K562 (cell line): ENCODE data around the gene SMS. TPM values are rescaled to one million over a fixed set of nuclear protein-coding genes. Genes with fewer than 3 reads are reported as not detected.

ENCODE experiments used
- ATAC-seq: fragments of 200-7000 bp; cut with Tn5 transposase; 3 replicates; pipeline ENCODE4 v1.9.1; 2020; ENCODE audit warnings: moderate library complexity
- BruUV-seq: library from RNA; stranded (reverse); fragments of 400-500 nt; replicated peaks from 2 replicates; lab custom pipeline; 2021; lab: Mats Ljungman, UMichigan
- CTCF ChIA-PET: fragments of 300-600 bp; formaldehyde crosslinking; extraction: SDS; loops from one replicate; lab custom pipeline; 2021; ENCODE audit warnings: low intra/inter-chr PET ratio; lab: Yijun Ruan, JAX
- POLR2A ChIA-PET: fragments of 300-600, 350-650 bp; sonication (Branson Sonifier 250); formaldehyde crosslinking; extraction: SDS; loops from one replicate; lab custom pipeline; 2021; ENCODE audit warnings: antibody characterized with exemption, inconsistent platforms; lab: Yijun Ruan, JAX
- DNase-seq, 4 experiments: peaks; one replicate each; pipeline versions ENCODE4 v3.0.0 to v3.0.0-alpha.2; 2011 to 2018; ENCODE audit warnings: low spot score in 3 of 4, mixed read lengths in 3 of 4; ENCODE audit errors: extremely low read depth in 1 of 4
- FAIRE-seq: peaks from 2 replicates; lab custom pipeline; 2011; peaks lifted over from hg19 to GRCh38; lab: Jason Lieb, UNC
- H2AFZ ChIP-seq: 2 replicates; pipeline ENCODE4 v1.6.0; 2011; ENCODE audit warnings: low read depth, low read length, control low read depth, inconsistent platforms
- H3K27ac ChIP-seq: fragments of 200-600 bp; 3 replicates; pipeline ENCODE4 v1.8.0; 2011; ENCODE audit warnings: low read depth, mild to moderate bottlenecking, control low read depth, inconsistent platforms, low read length, moderate library complexity, mixed read lengths; ENCODE audit errors: extremely low read depth
- H3K27me3 ChIP-seq, 2 experiments: fragments of 300-600 bp in 1 of 2; 2 replicates in 1 of 2; 3 replicates in 1 of 2; pipeline versions ENCODE4 v1.6.0 to v1.8.0; 2011; ENCODE audit warnings: inconsistent platforms in 2 of 2, low read length in 2 of 2, mild to moderate bottlenecking in 1 of 2, mixed read lengths in 1 of 2, moderate library complexity in 1 of 2; ENCODE audit not compliant: control insufficient read depth in 2 of 2, insufficient read depth in 2 of 2
- H3K36me3 ChIP-seq: fragments of 300-600 bp; 3 replicates; pipeline ENCODE4 v1.8.0; 2011; ENCODE audit warnings: mild to moderate bottlenecking, low read length, inconsistent platforms; ENCODE audit not compliant: control insufficient read depth, insufficient read depth
- H3K4me1 ChIP-seq, 2 experiments: fragments of 200-600 bp in 1 of 2; replicated peaks in 1 of 2; 2 replicates in 1 of 2; 3 replicates in 1 of 2; pipeline versions ENCODE4 v1.5.1 to v1.8.0; 2011; ENCODE audit warnings: inconsistent platforms in 2 of 2, low read length in 2 of 2, mild to moderate bottlenecking in 1 of 2, mixed read lengths in 1 of 2, moderate library complexity in 1 of 2; ENCODE audit not compliant: control insufficient read depth in 2 of 2, insufficient read depth in 2 of 2
- H3K4me2 ChIP-seq: 2 replicates; pipeline ENCODE4 v1.6.1; 2011; ENCODE audit warnings: low read length, control low read depth, inconsistent platforms, mixed read lengths; ENCODE audit not compliant: insufficient read depth
- H3K4me3 ChIP-seq: fragments of 200-600 bp; sonication (generic), shearing (Covaris generic); 2 replicates; pipeline ENCODE4 v1.5.1; 2016; ENCODE audit warnings: control low read depth, inconsistent platforms
- H3K79me2 ChIP-seq: fragments of 200-600 bp; 3 replicates; pipeline ENCODE4 v1.8.0; 2011; ENCODE audit warnings: low read length, inconsistent platforms; ENCODE audit not compliant: control insufficient read depth, insufficient read depth
- H3K9ac ChIP-seq, 2 experiments: 2 replicates each; pipeline versions ENCODE4 v1.6.0 to v1.6.1; 2011; ENCODE audit warnings: low read depth in 2 of 2, low read length in 2 of 2, control low read depth in 1 of 2, inconsistent platforms in 1 of 2, mild to moderate bottlenecking in 1 of 2, mixed read lengths in 1 of 2; ENCODE audit not compliant: insufficient read depth in 1 of 2
- H3K9me1 ChIP-seq: one replicate; pipeline ENCODE4 v1.6.0; 2011; ENCODE audit warnings: inconsistent platforms, mild to moderate bottlenecking, low read length, moderate library complexity; ENCODE audit not compliant: control insufficient read depth, insufficient read depth
- H3K9me3 ChIP-seq: replicated peaks from 2 replicates; pipeline ENCODE4 v1.5.1; 2011; ENCODE audit warnings: low read depth, low read length, inconsistent platforms; ENCODE audit not compliant: control insufficient read depth, insufficient read depth
- H4K20me1 ChIP-seq: replicated peaks from 2 replicates; pipeline ENCODE4 v1.6.1; 2011; ENCODE audit warnings: low read length, inconsistent platforms, mixed read lengths; ENCODE audit not compliant: control insufficient read depth, insufficient read depth
- ATF3 ChIP-seq, 2 experiments: fragments of 450-650 bp in 1 of 2; sonication (generic) in 1 of 2; formaldehyde crosslinking in 1 of 2; IDR thresholded peaks in 1 of 2; conservative IDR thresholded peaks in 1 of 2; 2 replicates each; pipeline versions ENCODE4 v1.6.1 to v1.8.1; 2016 to 2023; ENCODE audit warnings: mild to moderate bottlenecking in 2 of 2, moderate library complexity in 2 of 2, inconsistent platforms in 1 of 2, missing genetic modification reagents in 1 of 2
- CTCF ChIP-seq, 3 experiments: IDR thresholded peaks in 2 of 3; conservative IDR thresholded peaks in 1 of 3; 2 replicates each; pipeline ENCODE4 v1.5.1; 2011 to 2012; ENCODE audit warnings: low read length in 3 of 3, mild to moderate bottlenecking in 3 of 3, control low read depth in 2 of 3, improper control_type of control experiment in 1 of 3, inconsistent platforms in 1 of 3, low read depth in 1 of 3, mixed read lengths in 1 of 3, moderate library complexity in 1 of 3; ENCODE audit not compliant: insufficient read depth in 2 of 3
- MLLT1 ChIP-seq, 2 experiments: fragments of 450-650 bp; IDR thresholded peaks; 2 replicates each; pipeline ENCODE4 v1.6.1; 2016
- SAFB ChIP-seq: fragments of 200-400 bp; formaldehyde crosslinking; IDR thresholded peaks from 2 replicates; pipeline ENCODE4 v1.6.1; 2017; ENCODE audit warnings: low read depth, low read length, borderline replicate concordance
- SUPT5H ChIP-seq: fragments of 450-650 bp; IDR thresholded peaks from 2 replicates; pipeline ENCODE4 v1.6.1; 2016
- TOE1 ChIP-seq, 2 experiments: fragments of 450-650 bp in 1 of 2; sonication (generic) in 1 of 2; formaldehyde crosslinking in 1 of 2; IDR thresholded peaks; 2 replicates each; pipeline versions ENCODE4 v1.7.1 to v1.8.0; 2016 to 2022; ENCODE audit warnings: borderline replicate concordance in 2 of 2, mild to moderate bottlenecking in 2 of 2, antibody characterized with exemption in 1 of 2, inconsistent platforms in 1 of 2, low read depth in 1 of 2, missing genetic modification reagents in 1 of 2, moderate library complexity in 1 of 2
- TRIM24 ChIP-seq, 2 experiments: fragments of 450-650 bp; IDR thresholded peaks; 2 replicates each; pipeline ENCODE4 v1.6.1; 2016
- ZNF174 ChIP-seq: fragments of 250-450 bp; sonication (Bioruptor Pico); IDR thresholded peaks from 2 replicates; pipeline ENCODE4 v1.4.0; 2020; ENCODE audit warnings: mild to moderate bottlenecking
- ZNF184 ChIP-seq: sonication (generic); formaldehyde crosslinking; IDR thresholded peaks from 2 replicates; pipeline ENCODE4 v1.5.0; 2020; ENCODE audit warnings: missing genetic modification reagents
- ZNF436 ChIP-seq: fragments of 250-450, 450-650 bp; sonication (Bioruptor Pico); formaldehyde crosslinking; IDR thresholded peaks from 2 replicates; pipeline ENCODE4 v1.7.0; 2020; ENCODE audit warnings: mild to moderate bottlenecking
- WGBS: fragments of 100-300 bp; shearing (Covaris generic); methylation state at CpG from one replicate; pipeline ENCODE4 v1.1.6; 2016; ENCODE audit warnings: low coverage, mixed read lengths; ENCODE audit not compliant: insufficient coverage; ENCODE audit errors: missing lambda C conversion rate; 5-methylcytosine and 5-hydroxymethylcytosine counted together
- in situ Hi-C: fragments of 300-500 bp; cut with MboI; formaldehyde crosslinking; loops from 4 replicates; pipeline ENCODE4 v1.15.0; 2018; ENCODE audit warnings: inconsistent platforms, mixed read lengths
- intact Hi-C: fragments of 100-400 bp; cut with micrococcal nuclease; formaldehyde crosslinking; loops from 2 replicates; pipeline ENCODE4 v1.14.2; 2022
- polyA plus RNA-seq, 8 experiments: library from polyadenylated mRNA; depleted of rRNA in 4 of 8; stranded (reverse) in 5 of 8; unstranded in 3 of 8; fragments of >200 nt; fragmentation: Nextera tagmentation in 2 of 8; fragmentation: Illumina TruSeq in 1 of 8; extraction: Ambion mirVana in 2 of 8; extraction: Trizol in 1 of 8; gene quantifications; 2 replicates each; pipeline versions ENCODE4 v1.2.1 to v1.2.3, GENCODE V29; 2011 to 2014; ENCODE audit warnings: inconsistent platforms in 1 of 8, missing spikeins in 1 of 8
- total RNA-seq, 7 experiments: library from RNA; depleted of rRNA in 6 of 7; stranded (reverse); fragments of >200 nt in 6 of 7; fragmentation: Illumina TruSeq in 2 of 7; extraction: Trizol in 2 of 7; gene quantifications; 2 replicates each; pipeline versions ENCODE4 v1.2.1 to v1.2.3, GENCODE V29; 2011 to 2021; ENCODE audit warnings: low replicate concordance in 1 of 7

SMS gene
- total and polyA plus RNA-seq, 9 of the 15 experiments (the other 6 are each of a cell fraction or from before 2014, with no cell fraction given): 71.1 to 193 (median 152) TPM

GRCh38 chrX:22040184-22040583 lies 99.7 kb downstream of the SMS start:
- Histone ChIP-seq H3K4me2 (no peak overlapping the region), H3K9ac (no peak overlapping the region), H3K79me2 (no peaks in the 10 kb centered on the region), H2AFZ (no peak overlapping the region), H3K9me1 (no peaks in the 10 kb centered on the region), H4K20me1 (no peaks in the 10 kb centered on the region), H3K27me3 (peaks cover 4 to 7% of the 10 kb centered on the region in 2 experiments; a peak in 4 of 5 replicates), H3K4me1 (no peaks in the 10 kb centered on the region), H3K27ac (no peak overlapping the region), H3K4me3 (no peak overlapping the region), H3K9me3 (no peaks in the 10 kb centered on the region), H3K36me3 (no peaks in the 10 kb centered on the region)
- ChIA-PET POLR2A (no interaction called here), CTCF (no interaction called here)
- in situ Hi-C loops (no loop called here), intact Hi-C loops (no loop called here)
- ATAC-seq (no peak), DNase-seq (no peak), FAIRE-seq (no peak)
- 25% methylated on average over 2 of the region's 2 CpGs for WGBS
- no TSS peak for BruUV-seq
- no peak for TF ChIP-seq TRIM24 (IDR thresholded peaks at IDR 0.05)
- TF ChIP-seq CTCF (IDR thresholded peaks at IDR 0.05 in 2 of 3, conservative IDR thresholded peaks at IDR 0.05 in 1 of 3; ENCODE audit: insufficient read depth in 2 of 3, low read depth in 1 of 3, low read length in 3 of 3): no peak
- no peak for TF ChIP-seq SAFB
- no peak for TF ChIP-seq SUPT5H
- no peak for TF ChIP-seq MLLT1 (IDR thresholded peaks at IDR 0.05)
- TF ChIP-seq ZNF436 (CRISPR knock-in tag): no peak
- TF ChIP-seq TOE1 (IDR thresholded peaks at IDR 0.05; ENCODE audit: borderline replicate concordance): no peak
- no peak for TF ChIP-seq TOE1 (CRISPR knock-in tag; IDR thresholded peaks at IDR 0.05; ENCODE audit: borderline replicate concordance, low read depth)
- no peak for TF ChIP-seq ZNF174 (CRISPR knock-in tag)
- TF ChIP-seq ATF3 (IDR thresholded peaks at IDR 0.05): no peak
- no peak for TF ChIP-seq ATF3 (CRISPR knock-in tag; conservative IDR thresholded peaks at IDR 0.05)
- TF ChIP-seq ZNF184 (CRISPR knock-in tag): no peak
